K562 (cell line): ENCODE measurements around the gene MYO18B. TPM values are rescaled to one million over a fixed set of nuclear protein-coding genes. Genes with fewer than 3 reads are reported as not detected.

Experiments used
- DACH1 ChIP-seq: fragments of 450-650 bp; IDR thresholded peaks from 2 replicates; pipeline ENCODE4 v1.6.1; 2018; ENCODE audit not compliant: partially characterized antibody
- JUN ChIP-seq, 2 experiments: sonication (generic) in 1 of 2; formaldehyde crosslinking in 1 of 2; IDR thresholded peaks; 2 replicates each; pipeline versions ENCODE4 v1.6.1 to v1.8.0; 2012 to 2022; ENCODE audit warnings: borderline replicate concordance in 2 of 2, mild to moderate bottlenecking in 2 of 2, improper control_type of control experiment in 1 of 2, low read depth in 1 of 2, low read length in 1 of 2, missing genetic modification reagents in 1 of 2
- NCOA4 ChIP-seq: fragments of 450-650 bp; IDR thresholded peaks from 2 replicates; pipeline ENCODE4 v1.6.1; 2018; ENCODE audit warnings: mild to moderate bottlenecking; ENCODE audit not compliant: partially characterized antibody
- NCOR1 ChIP-seq: fragments of 450-650 bp; IDR thresholded peaks from 2 replicates; pipeline ENCODE4 v1.6.1; 2016; ENCODE audit warnings: mild to moderate bottlenecking, moderate library complexity
- PHF21A ChIP-seq: fragments of 450-650 bp; IDR thresholded peaks from 2 replicates; pipeline ENCODE4 v1.6.1; 2017; ENCODE audit warnings: low read depth, borderline replicate concordance
- RBM22 ChIP-seq: fragments of 200-400 bp; formaldehyde crosslinking; IDR thresholded peaks from 2 replicates; pipeline ENCODE4 v1.6.1; 2018; ENCODE audit warnings: low read length, low read depth; ENCODE audit not compliant: poor library complexity, severe bottlenecking
- RCOR1 ChIP-seq, 2 experiments: IDR thresholded peaks; 2 replicates each; pipeline ENCODE4 v1.6.1; 2012; ENCODE audit warnings: low read depth in 2 of 2, low read length in 2 of 2, borderline replicate concordance in 1 of 2, improper control_type of control experiment in 1 of 2
- SAFB2 ChIP-seq: fragments of 200-400 bp; formaldehyde crosslinking; IDR thresholded peaks from 2 replicates; pipeline ENCODE4 v1.6.1; 2018; ENCODE audit warnings: borderline replicate concordance, low read length, low read depth, moderate library complexity; ENCODE audit not compliant: severe bottlenecking
- SNAPC5 ChIP-seq: fragments of 250-450 bp; sonication (Bioruptor Pico); IDR thresholded peaks from 2 replicates; pipeline ENCODE4 v1.8.0; 2021; ENCODE audit warnings: moderate library complexity, mild to moderate bottlenecking, inconsistent platforms
- TARDBP ChIP-seq: fragments of 450-650 bp; IDR thresholded peaks from 2 replicates; pipeline ENCODE4 v1.6.1; 2016
- TRIM24 ChIP-seq, 2 experiments: fragments of 450-650 bp; IDR thresholded peaks; 2 replicates each; pipeline ENCODE4 v1.6.1; 2016
- XRCC4 ChIP-seq: IDR thresholded peaks from one replicate; pipeline ENCODE4 v1.6.1; 2011; ENCODE audit not compliant: insufficient read depth, insufficient read length; ENCODE audit errors: extremely low read depth
- ZFP91 ChIP-seq: sonication (generic); formaldehyde crosslinking; IDR thresholded peaks from 2 replicates; pipeline ENCODE4 v1.8.0; 2022; ENCODE audit warnings: mild to moderate bottlenecking, missing genetic modification reagents
- ZNF274 ChIP-seq: IDR thresholded peaks from 2 replicates; pipeline ENCODE4 v1.6.1; 2011; ENCODE audit warnings: low read depth, mild to moderate bottlenecking, low read length, moderate library complexity, borderline replicate concordance
- polyA plus RNA-seq, 8 experiments: library from polyadenylated mRNA; depleted of rRNA in 4 of 8; stranded (reverse) in 5 of 8; unstranded in 3 of 8; fragments of >200 nt; fragmentation: Nextera tagmentation in 2 of 8; fragmentation: Illumina TruSeq in 1 of 8; extraction: Ambion mirVana in 2 of 8; extraction: Trizol in 1 of 8; gene quantifications; 2 replicates each; pipeline versions ENCODE4 v1.2.1 to v1.2.3, GENCODE V29; 2011 to 2014; ENCODE audit warnings: inconsistent platforms in 1 of 8, missing spikeins in 1 of 8
- total RNA-seq, 7 experiments: library from RNA; depleted of rRNA in 6 of 7; stranded (reverse); fragments of >200 nt in 6 of 7; fragmentation: Illumina TruSeq in 2 of 7; extraction: Trizol in 2 of 7; gene quantifications; 2 replicates each; pipeline versions ENCODE4 v1.2.1 to v1.2.3, GENCODE V29; 2011 to 2021; ENCODE audit warnings: low replicate concordance in 1 of 7
- TF ChIP-seq, protein P1 (sequence below), 3 experiments: fragments of 200-800 bp in 1 of 3; sonication (Bioruptor generic) in 1 of 3; sonication (generic) in 1 of 3; formaldehyde crosslinking in 1 of 3; IDR thresholded peaks; 2 replicates each; pipeline versions ENCODE4 v1.6.1 to v1.8.0; 2016 to 2022; ENCODE audit warnings: mild to moderate bottlenecking in 2 of 3, missing compliant biosample characterization in 2 of 3, missing genetic modification characterization in 2 of 3, missing genetic modification reagents in 1 of 3
- TF ChIP-seq, protein P2 (sequence below), 2 experiments: fragments of 450-650 bp; IDR thresholded peaks; 2 replicates each; pipeline ENCODE4 v1.6.1; 2018; ENCODE audit warnings: mild to moderate bottlenecking in 2 of 2, low read depth in 1 of 2; ENCODE audit not compliant: partially characterized antibody in 2 of 2
- TF ChIP-seq, protein P3 (sequence below), 2 experiments: fragments of 450-650 bp in 1 of 2; sonication (generic) in 1 of 2; formaldehyde crosslinking; conservative IDR thresholded peaks; 2 replicates each; pipeline versions ENCODE4 v1.4.0 to v1.8.1; 2020 to 2022; ENCODE audit warnings: mild to moderate bottlenecking in 1 of 2, missing genetic modification reagents in 1 of 2

MYO18B gene
- total and polyA plus RNA-seq, 9 of the 15 experiments (the other 6 are each of a cell fraction or from before 2014, with no cell fraction given) = 0.06 to 7.0 (median 4.3) TPM

DNA sequence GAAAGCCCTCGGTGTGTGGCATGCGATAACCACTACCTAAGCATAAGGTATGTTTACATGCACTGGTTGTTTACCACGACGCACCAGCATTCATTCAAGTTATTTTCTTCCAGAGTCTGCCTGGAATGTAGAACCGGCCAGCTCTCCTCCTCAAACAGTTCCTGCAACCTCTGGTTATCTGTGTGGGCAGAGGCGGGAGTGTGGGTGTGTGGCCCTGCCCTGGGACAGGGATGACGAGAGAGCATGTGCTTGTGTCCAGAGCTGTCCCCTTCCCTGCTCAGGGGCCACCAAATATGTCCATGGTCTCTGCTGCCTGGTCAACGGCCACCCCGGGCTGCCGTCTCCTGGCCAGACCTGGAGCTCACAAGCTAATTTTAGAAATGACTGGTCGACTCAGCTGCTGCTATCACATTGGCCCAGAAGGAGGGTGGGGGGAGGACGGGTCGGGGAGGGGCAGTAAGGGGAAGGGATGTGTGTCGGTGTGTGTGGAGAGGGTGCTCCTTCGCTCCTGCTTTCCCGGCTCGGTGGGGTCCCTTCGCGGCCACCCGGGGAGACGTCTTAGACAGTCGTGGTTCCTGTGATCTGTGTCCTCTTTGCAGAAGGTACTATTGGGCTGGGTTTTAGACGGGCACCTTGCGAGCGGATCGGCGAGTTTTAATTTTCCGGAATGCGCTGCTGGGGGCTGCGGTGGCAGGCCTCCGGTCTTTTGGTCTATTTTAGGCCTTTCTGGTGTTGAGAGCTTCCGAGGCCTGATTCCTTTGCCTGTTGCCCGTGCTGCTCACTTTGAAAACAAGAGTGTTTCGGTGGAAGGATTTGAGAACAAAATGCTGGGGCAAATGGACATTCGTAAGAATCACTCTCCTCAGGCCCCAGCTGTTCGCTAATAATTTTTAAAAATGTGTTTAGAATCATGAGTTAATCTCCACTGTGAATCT, at the start of gene MYO18B (continued):
- no peak for TF ChIP-seq XRCC4
- TF ChIP-seq TARDBP = 0 out of 2 replicates have a peak, but pooled peaks have one; percentile 64
- TF ChIP-seq TRIM24 (IDR thresholded peaks at IDR 0.05) = peak in 1 of 2 experiments; percentile 52; a peak in 2 of 4 replicates
- peak; percentile 63 for TF ChIP-seq DACH1
- TF ChIP-seq NCOR1 = peak; percentile 82
- TF ChIP-seq, protein P1, sequence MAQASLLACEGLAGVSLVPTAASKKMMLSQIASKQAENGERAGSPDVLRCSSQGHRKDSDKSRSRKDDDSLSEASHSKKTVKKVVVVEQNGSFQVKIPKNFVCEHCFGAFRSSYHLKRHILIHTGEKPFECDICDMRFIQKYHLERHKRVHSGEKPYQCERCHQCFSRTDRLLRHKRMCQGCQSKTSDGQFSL (CRISPR knock-in tag; IDR thresholded peaks at IDR 0.05) = peak; percentile 57; the same call in 1 of the 2 replicates
- TF ChIP-seq, protein P1 (tag; IDR thresholded peaks at IDR 0.05) = peak in 1 of 2 experiments; percentile 76; a peak in 1 of 4 replicates
- TF ChIP-seq PHF21A = no peak
- peak; percentile 75 for TF ChIP-seq JUN (IDR thresholded peaks at IDR 0.05; ENCODE audit: borderline replicate concordance, low read depth, low read length)
- peak; percentile 87; the same call in 1 of the 2 replicates for TF ChIP-seq JUN (CRISPR knock-in tag; IDR thresholded peaks at IDR 0.05; ENCODE audit: borderline replicate concordance)
- TF ChIP-seq RCOR1 (IDR thresholded peaks at IDR 0.05; ENCODE audit: borderline replicate concordance in 1 of 2, low read depth in 2 of 2, low read length in 2 of 2) = peak in 1 of 2 experiments; percentile 56; a peak in 2 of 4 replicates
- TF ChIP-seq, protein P2, sequence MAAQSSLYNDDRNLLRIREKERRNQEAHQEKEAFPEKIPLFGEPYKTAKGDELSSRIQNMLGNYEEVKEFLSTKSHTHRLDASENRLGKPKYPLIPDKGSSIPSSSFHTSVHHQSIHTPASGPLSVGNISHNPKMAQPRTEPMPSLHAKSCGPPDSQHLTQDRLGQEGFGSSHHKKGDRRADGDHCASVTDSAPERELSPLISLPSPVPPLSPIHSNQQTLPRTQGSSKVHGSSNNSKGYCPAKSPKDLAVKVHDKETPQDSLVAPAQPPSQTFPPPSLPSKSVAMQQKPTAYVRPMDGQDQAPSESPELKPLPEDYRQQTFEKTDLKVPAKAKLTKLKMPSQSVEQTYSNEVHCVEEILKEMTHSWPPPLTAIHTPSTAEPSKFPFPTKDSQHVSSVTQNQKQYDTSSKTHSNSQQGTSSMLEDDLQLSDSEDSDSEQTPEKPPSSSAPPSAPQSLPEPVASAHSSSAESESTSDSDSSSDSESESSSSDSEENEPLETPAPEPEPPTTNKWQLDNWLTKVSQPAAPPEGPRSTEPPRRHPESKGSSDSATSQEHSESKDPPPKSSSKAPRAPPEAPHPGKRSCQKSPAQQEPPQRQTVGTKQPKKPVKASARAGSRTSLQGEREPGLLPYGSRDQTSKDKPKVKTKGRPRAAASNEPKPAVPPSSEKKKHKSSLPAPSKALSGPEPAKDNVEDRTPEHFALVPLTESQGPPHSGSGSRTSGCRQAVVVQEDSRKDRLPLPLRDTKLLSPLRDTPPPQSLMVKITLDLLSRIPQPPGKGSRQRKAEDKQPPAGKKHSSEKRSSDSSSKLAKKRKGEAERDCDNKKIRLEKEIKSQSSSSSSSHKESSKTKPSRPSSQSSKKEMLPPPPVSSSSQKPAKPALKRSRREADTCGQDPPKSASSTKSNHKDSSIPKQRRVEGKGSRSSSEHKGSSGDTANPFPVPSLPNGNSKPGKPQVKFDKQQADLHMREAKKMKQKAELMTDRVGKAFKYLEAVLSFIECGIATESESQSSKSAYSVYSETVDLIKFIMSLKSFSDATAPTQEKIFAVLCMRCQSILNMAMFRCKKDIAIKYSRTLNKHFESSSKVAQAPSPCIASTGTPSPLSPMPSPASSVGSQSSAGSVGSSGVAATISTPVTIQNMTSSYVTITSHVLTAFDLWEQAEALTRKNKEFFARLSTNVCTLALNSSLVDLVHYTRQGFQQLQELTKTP (IDR thresholded peaks at IDR 0.05; ENCODE audit: low read depth in 1 of 2, partially characterized antibody in 2 of 2) = peak in 1 of 2 experiments; percentile 54
- no peak for TF ChIP-seq SNAPC5 (CRISPR knock-in tag)
- TF ChIP-seq, protein P3, sequence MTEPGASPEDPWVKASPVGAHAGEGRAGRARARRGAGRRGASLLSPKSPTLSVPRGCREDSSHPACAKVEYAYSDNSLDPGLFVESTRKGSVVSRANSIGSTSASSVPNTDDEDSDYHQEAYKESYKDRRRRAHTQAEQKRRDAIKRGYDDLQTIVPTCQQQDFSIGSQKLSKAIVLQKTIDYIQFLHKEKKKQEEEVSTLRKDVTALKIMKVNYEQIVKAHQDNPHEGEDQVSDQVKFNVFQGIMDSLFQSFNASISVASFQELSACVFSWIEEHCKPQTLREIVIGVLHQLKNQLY (CRISPR knock-in tag; conservative IDR thresholded peaks at IDR 0.05) = no peak
- TF ChIP-seq NCOA4 = no peak
- no peak for TF ChIP-seq ZNF274
- no peak for TF ChIP-seq SAFB2
- no peak for TF ChIP-seq ZFP91
- no peak for TF ChIP-seq RBM22
